SU-DHL-6 (cell line): ENCODE results near the gene GSTM2.

Source experiments
- H2AFZ ChIP-seq: fragments of 200-600 bp; sonication (generic); 2 replicates; pipeline ENCODE4 v1.6.1; 2014; ENCODE audit warnings: low read depth, mild to moderate bottlenecking, moderate library complexity, mixed read lengths, antibody characterized with exemption, low read length; ENCODE audit not compliant: severe bottlenecking
- H3F3A ChIP-seq: fragments of 200-600 bp; shearing (Covaris generic); 2 replicates; pipeline ENCODE4 v1.6.0; 2016; ENCODE audit warnings: antibody characterized with exemption, mild to moderate bottlenecking; ENCODE audit not compliant: insufficient read depth
- H3K27ac ChIP-seq: fragments of 200-600 bp; sonication (generic); 2 replicates; pipeline ENCODE4 v1.5.1; 2016; ENCODE audit warnings: low read depth, mild to moderate bottlenecking, low read length, moderate library complexity, mixed read lengths
- H3K27me3 ChIP-seq: fragments of 200-600 bp; sonication (generic), shearing (Covaris generic); 2 replicates; pipeline ENCODE4 v1.6.0; 2014; ENCODE audit warnings: mild to moderate bottlenecking, low read length
- H3K36me3 ChIP-seq: fragments of 200-600 bp; sonication (generic); 2 replicates; pipeline ENCODE4 v1.6.1; 2014; ENCODE audit warnings: mild to moderate bottlenecking, low read length, mixed read lengths
- H3K4me2 ChIP-seq: fragments of 300-600, 200-600 bp; shearing (Covaris generic), sonication (generic); 2 replicates; pipeline ENCODE4 v1.6.0; 2014; ENCODE audit warnings: low read length, low read depth, mild to moderate bottlenecking; ENCODE audit not compliant: poor library complexity, severe bottlenecking
- H3K4me3 ChIP-seq: fragments of 200-600 bp; sonication (generic); 2 replicates; pipeline ENCODE4 v1.5.1; 2014; ENCODE audit warnings: antibody characterized with exemption, low read length, mild to moderate bottlenecking, mixed read lengths; ENCODE audit not compliant: insufficient read depth, poor library complexity, severe bottlenecking
- H3K79me2 ChIP-seq: fragments of 200-600 bp; sonication (generic); 2 replicates; pipeline ENCODE4 v1.6.1; 2014; ENCODE audit warnings: mild to moderate bottlenecking, low read length, moderate library complexity; ENCODE audit not compliant: insufficient read depth
- H3K9ac ChIP-seq: fragments of 200-600 bp; sonication (generic); 2 replicates; pipeline ENCODE4 v1.7.0; 2014; ENCODE audit warnings: mild to moderate bottlenecking, low read length
- H3K9me2 ChIP-seq: fragments of 200-600 bp; sonication (generic); replicated peaks from 2 replicates; pipeline ENCODE4 v1.6.1; 2014; ENCODE audit warnings: low read length; ENCODE audit not compliant: insufficient read depth
- H3K9me3 ChIP-seq: fragments of 200-600 bp; sonication (generic); 2 replicates; pipeline ENCODE4 v1.6.1; 2014; ENCODE audit warnings: low read length, mixed read lengths; ENCODE audit not compliant: insufficient read depth
- H4K20me1 ChIP-seq: fragments of 200-600 bp; sonication (generic); 2 replicates; pipeline ENCODE4 v1.6.1; 2014; ENCODE audit warnings: low read depth, mild to moderate bottlenecking, antibody characterized with exemption, low read length, moderate library complexity, mixed read lengths
- CTCF ChIP-seq: fragments of 200-600 bp; sonication (generic); IDR thresholded peaks from one replicate; pipeline ENCODE4 v1.5.1; 2017; ENCODE audit warnings: antibody characterized with exemption, mild to moderate bottlenecking, low read length, moderate library complexity; ENCODE audit not compliant: insufficient read depth, poor library complexity, severe bottlenecking
- EZH2phosphoT487 ChIP-seq: fragments of 200-600 bp; sonication (generic), shearing (Covaris generic); conservative IDR thresholded peaks from 2 replicates; pipeline ENCODE4 v1.6.1; 2018; ENCODE audit warnings: mild to moderate bottlenecking, antibody characterized with exemption, low read length, moderate library complexity, mixed read lengths

The GSTM2 gene

GRCh38 chr1:109653306-109653705 lies 14.6 kb upstream of the GSTM2 start:
- H3K79me2 ChIP-seq: no peaks in the 10 kb centered on the region
- no peak overlapping the region for H3K4me3 ChIP-seq
- H4K20me1 ChIP-seq: no peaks in the 10 kb centered on the region
- H2AFZ ChIP-seq: no peak overlapping the region
- H3K27me3 ChIP-seq: no peaks in the 10 kb centered on the region
- H3K9me3 ChIP-seq: no peaks in the 10 kb centered on the region
- H3K36me3 ChIP-seq: no peaks in the 10 kb centered on the region
- no peak overlapping the region for H3K27ac ChIP-seq
- no peaks in the 10 kb centered on the region for H3F3A ChIP-seq
- TF ChIP-seq CTCF: no peak
- no peak for TF ChIP-seq EZH2phosphoT487
- H3K9me2 ChIP-seq: no peaks in the 10 kb centered on the region
- H3K9ac ChIP-seq: no peak overlapping the region
- no peak overlapping the region for H3K4me2 ChIP-seq

GRCh38 chr1:109654519-109654918 lies 13.3 kb upstream of the GSTM2 start:
- TF ChIP-seq CTCF (no peak), EZH2phosphoT487 (no peak)
- Histone ChIP-seq H3K4me2 (no peak overlapping the region), H3K9me3 (no peaks in the 10 kb centered on the region), H3K9me2 (no peaks in the 10 kb centered on the region), H3K27me3 (no peaks in the 10 kb centered on the region), H3K79me2 (no peaks in the 10 kb centered on the region), H4K20me1 (no peaks in the 10 kb centered on the region), H3K4me3 (no peak overlapping the region), H3K36me3 (no peaks in the 10 kb centered on the region), H3K27ac (no peak overlapping the region), H3F3A (no peaks in the 10 kb centered on the region), H2AFZ (no peak overlapping the region), H3K9ac (no peak overlapping the region)

- Histone ChIP-seq H4K20me1 (no peaks in the 10 kb centered on the region), H3K9me2 (no peaks in the 10 kb centered on the region), H3K27ac (peak within 1 kb of the TSS; percentile 46), H2AFZ (peak within 1 kb of the TSS; percentile 95), H3K79me2 (no peaks in the 10 kb centered on the region), H3K9ac (peak within 1 kb of the TSS; percentile 77), H3K4me3 (peak within 1 kb of the TSS; percentile 92), H3F3A (no peaks in the 10 kb centered on the region), H3K27me3 (no peaks in the 10 kb centered on the region), H3K9me3 (no peaks in the 10 kb centered on the region), H3K36me3 (no peaks in the 10 kb centered on the region), H3K4me2 (peak within 1 kb of the TSS; percentile 86)
- TF ChIP-seq CTCF (no peak), EZH2phosphoT487 (no peak)
Observed at GRCh38 chr1:109655615-109656519, 12.0 kb upstream of the GSTM2 start, which contains the start of gene GSTM4. GSTM4 (plus strand) TSS chr1:109656099; CDS start chr1:109656390, 291 bp downstream.
